Small intestine (tissue), 7 donors: ENCODE measurements around the gene SBK3. TPM values are rescaled to one million over a fixed set of nuclear protein-coding genes. Genes with fewer than 3 reads are reported as not detected.

ENCODE experiments used
- DNase-seq, 2 donors: peaks; one replicate each; pipeline versions ENCODE4 v3.0.0 to v3.0.0-alpha.2; 2013
- FAIRE-seq: peaks from 2 replicates; lab custom pipeline; 2012; peaks lifted over from hg19 to GRCh38; lab: Jason Lieb, UNC
- H3K27ac ChIP-seq, 3 donors: one replicate each; pipeline ENCODE4 v1.5.1; 2013; ENCODE audit warnings: low read length in 2 of 3, mild to moderate bottlenecking in 2 of 3, control low read depth in 1 of 3, inconsistent platforms in 1 of 3, low read depth in 1 of 3, moderate library complexity in 1 of 3
- H3K27me3 ChIP-seq, 3 donors: one replicate each; pipeline ENCODE4 v1.6.1; 2013; ENCODE audit warnings: low read length in 3 of 3, inconsistent platforms in 1 of 3; ENCODE audit not compliant: control insufficient read depth in 3 of 3, insufficient read depth in 3 of 3
- H3K36me3 ChIP-seq, 3 donors: one replicate each; pipeline ENCODE4 v1.6.1; 2013; ENCODE audit warnings: low read length in 3 of 3, inconsistent platforms in 1 of 3, low read depth in 1 of 3, mild to moderate bottlenecking in 1 of 3, moderate library complexity in 1 of 3; ENCODE audit not compliant: control insufficient read depth in 3 of 3, insufficient read depth in 2 of 3
- H3K4me1 ChIP-seq, 3 donors: one replicate each; pipeline ENCODE4 v1.6.1; 2013; ENCODE audit warnings: low read length in 2 of 3, inconsistent platforms in 1 of 3, low read depth in 1 of 3, mild to moderate bottlenecking in 1 of 3, moderate library complexity in 1 of 3; ENCODE audit not compliant: control insufficient read depth in 3 of 3, insufficient read depth in 2 of 3
- H3K4me3 ChIP-seq, 3 donors: one replicate each; pipeline ENCODE4 v1.5.1; 2013; ENCODE audit warnings: low read length in 3 of 3, control low read depth in 1 of 3, inconsistent platforms in 1 of 3, low read depth in 1 of 3, mild to moderate bottlenecking in 1 of 3, moderate library complexity in 1 of 3
- H3K9me3 ChIP-seq, 2 donors: one replicate each; pipeline ENCODE4 v1.6.1; 2013; ENCODE audit warnings: low read depth in 1 of 2, low read length in 1 of 2; ENCODE audit not compliant: control insufficient read depth in 2 of 2, insufficient read depth in 1 of 2
- WGBS, 3 donors: extraction: QIAGEN DNeasy Blood & Tissue Kit; methylation state at CpG; one replicate each; pipeline ENCODE4 v1.1.7; 2013; 5-methylcytosine and 5-hydroxymethylcytosine counted together
- polyA plus RNA-seq, 4 donors: library from polyadenylated mRNA; stranded (reverse) in 3 of 4; unstranded in 1 of 4; fragments of 200-250 nt in 3 of 4; fragments of 120-200 nt in 1 of 4; gene quantifications; one replicate each; pipeline versions ENCODE4 v1.2.1 to v1.2.3, GENCODE V29; 2013
- donor health status: healthy with polysubstance abuse.
- donor health status: control.
- donor health status: control.
- donor health status: Bipolar disorder and iron deficiency.
- donor health status: healthy.

Gene SBK3
- polyA plus RNA-seq, 4 donors: 0.18 to 0.39 TPM; not detected in 2

- 65 to 84% (median 75%) methylated on average over 11 of the region's 11 CpGs for WGBS, 3 donors
- DNase-seq (no peak), FAIRE-seq (no peak)
- H3K36me3 ChIP-seq: no peaks in the 10 kb centered on the region
- H3K27ac ChIP-seq: no peak overlapping the region
- no peaks in the 10 kb centered on the region for H3K9me3 ChIP-seq
- no peaks in the 10 kb centered on the region for H3K4me1 ChIP-seq
- H3K4me3 ChIP-seq: no peak overlapping the region
- H3K27me3 ChIP-seq: peaks cover 0 to 29% (median 0%) of the 10 kb centered on the region in 3 donors
Measured at GRCh38 chr19:55495646-55496349, 49.5 kb downstream of the SBK3 start.

GRCh38 chr19:55494172-55494761 lies 51.1 kb downstream of the SBK3 start:
- Histone ChIP-seq H3K4me3 (no peak overlapping the region), H3K4me1 (no peaks in the 10 kb centered on the region), H3K9me3 (no peaks in the 10 kb centered on the region), H3K36me3 (no peaks in the 10 kb centered on the region), H3K27ac (peak overlapping the region in 1 of 3 donors; percentile 59), H3K27me3 (peaks cover 0 to 39% (median 0%) of the 10 kb centered on the region in 3 donors)
- DNase-seq (no peak), FAIRE-seq (no peak)
- 38 to 43% (median 41%) methylated on average over 19 to 22 of the region's 22 CpGs for WGBS, 3 donors

- FAIRE-seq: no peak
- Histone ChIP-seq H3K27me3 (peaks cover 0 to 42% (median 0%) of the 10 kb centered on the region in 3 donors), H3K4me3 (no peak overlapping the region)
Measured at GRCh38 chr19:55493645-55494171, 51.6 kb downstream of the SBK3 start.

GRCh38 chr19:55493052-55493644 lies 52.2 kb downstream of the SBK3 start:
- DNase-seq: no peak
- no peak overlapping the region for H3K4me3 ChIP-seq
- no peaks in the 10 kb centered on the region for H3K36me3 ChIP-seq
- H3K27me3 ChIP-seq: peaks cover 0 to 46% (median 0%) of the 10 kb centered on the region in 3 donors
- 52 to 65% (median 61%) methylated on average over 18 of the region's 18 CpGs for WGBS, 3 donors
- FAIRE-seq: no peak
- no peaks in the 10 kb centered on the region for H3K9me3 ChIP-seq
- H3K27ac ChIP-seq: peak overlapping the region in 1 of 3 donors; percentile 56
- H3K4me1 ChIP-seq: no peaks in the 10 kb centered on the region

More at GRCh38 chr19:55493645-55494171, 51.6 kb downstream of the SBK3 start:
- no peaks in the 10 kb centered on the region for H3K4me1 ChIP-seq
- H3K9me3 ChIP-seq: no peaks in the 10 kb centered on the region
- no peak for DNase-seq
- 52 to 63% (median 53%) methylated on average over 25 to 38 of the region's 38 CpGs for WGBS, 3 donors
- no peaks in the 10 kb centered on the region for H3K36me3 ChIP-seq
- H3K27ac ChIP-seq: peak overlapping the region in 1 of 3 donors; percentile 59

- no peak for DNase-seq
- no peak overlapping the region for H3K27ac ChIP-seq
- FAIRE-seq: no peak
- H3K27me3 ChIP-seq: peaks cover 0 to 51% (median 0%) of the 10 kb centered on the region in 3 donors
- 15 to 43% (median 29%) methylated on average over 12 of the region's 12 CpGs for WGBS, 3 donors
- H3K9me3 ChIP-seq: no peaks in the 10 kb centered on the region
- H3K36me3 ChIP-seq: no peaks in the 10 kb centered on the region
- peaks cover 0 to 5% (median 3%) of the 10 kb centered on the region in 3 donors for H3K4me1 ChIP-seq
- no peak overlapping the region for H3K4me3 ChIP-seq
Measured at GRCh38 chr19:55492362-55492944, 52.9 kb downstream of the SBK3 start.

- H3K9me3 ChIP-seq: no peaks in the 10 kb centered on the region
- DNase-seq (no peak), FAIRE-seq (no peak)
- no peaks in the 10 kb centered on the region for H3K36me3 ChIP-seq
- H3K27me3 ChIP-seq: peaks cover 0 to 51% (median 0%) of the 10 kb centered on the region in 3 donors
- no peak overlapping the region for H3K27ac ChIP-seq
- H3K4me3 ChIP-seq: no peak overlapping the region
- H3K4me1 ChIP-seq: peaks cover 0 to 12% (median 3%) of the 10 kb centered on the region in 3 donors
- 39 to 67% (median 53%) methylated on average over 19 to 24 of the region's 24 CpGs for WGBS, 3 donors
Measured at GRCh38 chr19:55491546-55492360, 53.6 kb downstream of the SBK3 start.
